GM23248 (cell line): ENCODE measurements around the gene UBE2N. TPM values are rescaled to one million over a fixed set of nuclear protein-coding genes. Genes with fewer than 3 reads are reported as not detected.

Experiments used
- DNase-seq: peaks from one replicate; pipeline ENCODE4 v3.0.0-alpha.2; 2015
- H2AFZ ChIP-seq: fragments of 200-600 bp; sonication (generic); 2 replicates; pipeline ENCODE4 v1.6.1; 2016; ENCODE audit warnings: antibody characterized with exemption
- H3F3A ChIP-seq: fragments of 200-600 bp; sonication (generic); 2 replicates; pipeline ENCODE4 v1.6.1; 2016; ENCODE audit warnings: mild to moderate bottlenecking, antibody characterized with exemption, mixed run types; ENCODE audit not compliant: insufficient read depth
- H3K27ac ChIP-seq: fragments of 200-600 bp; sonication (generic); 2 replicates; pipeline ENCODE4 v1.5.1; 2016; ENCODE audit warnings: mild to moderate bottlenecking
- H3K27me3 ChIP-seq: fragments of 200-600 bp; sonication (generic); replicated peaks from 2 replicates; pipeline ENCODE4 v1.6.1; 2016; ENCODE audit warnings: mild to moderate bottlenecking; ENCODE audit not compliant: insufficient read depth
- H3K36me3 ChIP-seq: fragments of 200-600 bp; sonication (generic); 2 replicates; pipeline ENCODE4 v1.6.1; 2016; ENCODE audit warnings: low read depth, mild to moderate bottlenecking
- H3K4me1 ChIP-seq: fragments of 200-600 bp; sonication (generic); 2 replicates; pipeline ENCODE4 v1.6.1; 2016; ENCODE audit warnings: mild to moderate bottlenecking; ENCODE audit not compliant: insufficient read depth
- H3K4me2 ChIP-seq: fragments of 200-600 bp; sonication (generic); one replicate; pipeline ENCODE4 v1.6.1; 2016; ENCODE audit warnings: mild to moderate bottlenecking; ENCODE audit not compliant: unreplicated experiment
- H3K4me3 ChIP-seq: fragments of 200-600 bp; sonication (generic); 2 replicates; pipeline ENCODE4 v1.5.1; 2016; ENCODE audit warnings: mild to moderate bottlenecking
- H3K79me2 ChIP-seq: fragments of 200-600 bp; sonication (generic); 2 replicates; pipeline ENCODE4 v1.6.1; 2016; ENCODE audit warnings: mild to moderate bottlenecking; ENCODE audit not compliant: insufficient read depth
- H3K9ac ChIP-seq: fragments of 200-600 bp; sonication (generic); 2 replicates; pipeline ENCODE4 v1.6.1; 2016; ENCODE audit warnings: mild to moderate bottlenecking
- H3K9me2 ChIP-seq: fragments of 200-600 bp; sonication (generic); 2 replicates; pipeline ENCODE4 v1.6.1; 2016; ENCODE audit warnings: mixed run types, mild to moderate bottlenecking, moderate library complexity; ENCODE audit not compliant: insufficient read depth
- H3K9me3 ChIP-seq: fragments of 200-600 bp; sonication (generic); one replicate; pipeline ENCODE4 v1.6.1; 2017; ENCODE audit warnings: low read depth
- H4K20me1 ChIP-seq: fragments of 200-600 bp; sonication (generic); 2 replicates; pipeline ENCODE4 v1.6.0; 2016; ENCODE audit not compliant: insufficient read depth
- EZH2 ChIP-seq: fragments of 200-600 bp; sonication (generic); IDR thresholded peaks from 2 replicates; pipeline ENCODE4 v1.6.1; 2018; ENCODE audit warnings: antibody characterized with exemption, mild to moderate bottlenecking; ENCODE audit not compliant: insufficient read depth, poor library complexity, severe bottlenecking
- EZH2phosphoT487 ChIP-seq: fragments of 200-600 bp; sonication (generic); IDR thresholded peaks from 2 replicates; pipeline ENCODE4 v1.6.1; 2018; ENCODE audit warnings: antibody characterized with exemption, moderate library complexity, mild to moderate bottlenecking, low read depth; ENCODE audit not compliant: insufficient read depth
- WGBS, 2 experiments: methylation state at CpG; one replicate each; pipeline ENCODE4 v1.1.6; 2015 to 2017; ENCODE audit warnings: low lambda C conversion rate in 2 of 2, low coverage in 1 of 2; ENCODE audit errors: missing lambda C conversion rate in 2 of 2; 5-methylcytosine and 5-hydroxymethylcytosine counted together
- in situ Hi-C: fragments of 300-500 bp; cut with MboI; formaldehyde crosslinking; loops from 2 replicates; pipeline ENCODE4 v1.15.0; 2020
- polyA plus RNA-seq: library from polyadenylated mRNA; unstranded; fragments of >200 nt; fragmentation: Nextera tagmentation; extraction: Ambion mirVana; gene quantifications from 2 replicates; pipeline ENCODE4 v1.2.1, GENCODE V29; 2016
- total RNA-seq: library from RNA; depleted of rRNA; stranded (reverse); fragments of >200 nt; shearing (Covaris generic); gene quantifications from 2 replicates; pipeline ENCODE4 v1.2.3, GENCODE V29; 2014

UBE2N gene
- total and polyA plus RNA-seq, 2 experiments from 2014 or later, result 104 to 175 TPM

GRCh38 chr12:93381161-93381975 is 60.4 kb downstream of the UBE2N start:
- Histone ChIP-seq H3K9me2 (no peaks in the 10 kb centered on the region), H3K4me1 (peaks cover 27% of the 10 kb centered on the region), H2AFZ (no peak overlapping the region), H3K9me3 (no peaks in the 10 kb centered on the region), H3F3A (peaks cover 47% of the 10 kb centered on the region), H3K36me3 (no peaks in the 10 kb centered on the region), H3K9ac (peak overlapping the region; percentile 98), H3K27ac (peak overlapping the region; percentile 95), H3K4me3 (peak overlapping the region; percentile 100), H3K79me2 (peaks cover 81% of the 10 kb centered on the region), H4K20me1 (0 out of 2 replicates have a peak, but pooled peaks cover 3% of the 10 kb centered on the region), H3K27me3 (no peaks in the 10 kb centered on the region), H3K4me2 (peak overlapping the region; percentile 99)
- in situ Hi-C loops, result no loop called here
- no peak for TF ChIP-seq EZH2phosphoT487
- no peak for TF ChIP-seq EZH2
- DNase-seq, result peak; percentile 28
- WGBS, 2 experiments, result 47 to 52% methylated on average over 5 of the region's 5 CpGs

- Histone ChIP-seq H3K9me3 (no peaks in the 10 kb centered on the region), H3K4me1 (peaks cover 30% of the 10 kb centered on the region), H2AFZ (no peak overlapping the region), H3K79me2 (peaks cover 74% of the 10 kb centered on the region), H3K36me3 (no peaks in the 10 kb centered on the region), H3K27me3 (no peaks in the 10 kb centered on the region), H3K9ac (peak overlapping the region; percentile 98), H3F3A (peaks cover 47% of the 10 kb centered on the region), H4K20me1 (0 out of 2 replicates have a peak, but pooled peaks cover 3% of the 10 kb centered on the region), H3K4me2 (peak overlapping the region; percentile 99), H3K27ac (peak overlapping the region; percentile 95), H3K4me3 (peak overlapping the region; percentile 100), H3K9me2 (no peaks in the 10 kb centered on the region)
- DNase-seq, result peak; percentile 64
- WGBS, 2 experiments, result 48 to 57% methylated on average over 2 of the region's 2 CpGs
- in situ Hi-C loops, result no loop called here
- TF ChIP-seq EZH2phosphoT487, result no peak
- no peak for TF ChIP-seq EZH2
These were observed 61.1 kb downstream of the UBE2N start for GRCh38 chr12:93380480-93381121.

GRCh38 chr12:93379981-93380361 is 61.8 kb downstream of the UBE2N start:
- H4K20me1 ChIP-seq, result 0 out of 2 replicates have a peak, but pooled peaks cover 3% of the 10 kb centered on the region

GRCh38 chr12:93379326-93379980 is 62.3 kb downstream of the UBE2N start:
- DNase-seq, result peak; percentile 56
- WGBS, 2 experiments, result 2% methylated on average over 8 of the region's 8 CpGs
- peak overlapping the region; percentile 95 for H3K27ac ChIP-seq
- H3K4me3 ChIP-seq, result peak overlapping the region; percentile 100
- peak overlapping the region; percentile 99 for H3K4me2 ChIP-seq
- no peak for TF ChIP-seq EZH2
- no peak for TF ChIP-seq EZH2phosphoT487
- H3K27me3 ChIP-seq, result no peaks in the 10 kb centered on the region
- peaks cover 30% of the 10 kb centered on the region for H3K4me1 ChIP-seq
- no peaks in the 10 kb centered on the region for H3K9me3 ChIP-seq
- peak overlapping the region; percentile 96 for H2AFZ ChIP-seq
- no peaks in the 10 kb centered on the region for H3K36me3 ChIP-seq
- H4K20me1 ChIP-seq, result 0 out of 2 replicates have a peak, but pooled peaks cover 3% of the 10 kb centered on the region
- H3K9me2 ChIP-seq, result no peaks in the 10 kb centered on the region
- peak overlapping the region; percentile 98 for H3K9ac ChIP-seq
- H3F3A ChIP-seq, result peaks cover 47% of the 10 kb centered on the region
- in situ Hi-C loops, result no loop called here
- H3K79me2 ChIP-seq, result peaks cover 62% of the 10 kb centered on the region

More at GRCh38 chr12:93379981-93380361, 61.8 kb downstream of the UBE2N start:
- TF ChIP-seq EZH2, result no peak
- TF ChIP-seq EZH2phosphoT487, result no peak
- Histone ChIP-seq H3K4me3 (peak overlapping the region; percentile 100), H3K27ac (peak overlapping the region; percentile 95), H3K9me2 (no peaks in the 10 kb centered on the region), H3K9ac (peak overlapping the region; percentile 98), H3K4me1 (peaks cover 30% of the 10 kb centered on the region), H3K36me3 (no peaks in the 10 kb centered on the region), H3K27me3 (no peaks in the 10 kb centered on the region), H3K79me2 (peaks cover 67% of the 10 kb centered on the region), H3F3A (peaks cover 47% of the 10 kb centered on the region), H2AFZ (peak overlapping the region; percentile 96; the same call in 1 of the 2 replicates), H3K4me2 (peak overlapping the region; percentile 99), H3K9me3 (no peaks in the 10 kb centered on the region)
- DNase-seq, result peak; percentile 21
- in situ Hi-C loops, result no loop called here
